Activated CD8-positive, alpha-beta T cell treated with anti-CD3 and anti-CD28 coated beads, Interleukin-2, amount 10 ng/mL, durations not matched to agents 7 days and 5 days (primary cell): ENCODE data around the gene SEMA4B. TPM values are rescaled to one million over a fixed set of nuclear protein-coding genes. Genes with fewer than 3 reads are reported as not detected.
A peak's percentile ranks its signal among the peaks of the same experiment; 100 is the strongest.

Source experiments
- ATAC-seq: fragments of 150-1000 bp; cut with Tn5 transposase; one replicate; pipeline ENCODE4 v1.10.0; 2021; ENCODE audit warnings: moderate library complexity
- CTCF ChIA-PET: fragments of 350-600 bp; sonication (Branson Sonifier 250); formaldehyde crosslinking; loops from one replicate; lab custom pipeline; 2021; ENCODE audit warnings: antibody characterized with exemption; lab: Charles Lee
- POLR2A ChIA-PET: fragments of 350-600 bp; sonication (Branson Sonifier 250); formaldehyde crosslinking; loops from one replicate; lab custom pipeline; 2021; ENCODE audit warnings: antibody characterized with exemption; lab: Charles Lee
- DNase-seq: peaks from one replicate; pipeline ENCODE4 v3.0.0-alpha.2; 2020
- H3K27ac Mint-ChIP-seq: one replicate; pipeline ENCODE4 v1.8.0; 2021; ENCODE audit warnings: mild to moderate bottlenecking, mixed read lengths
- H3K27me3 Mint-ChIP-seq: one replicate; pipeline ENCODE4 v1.8.0; 2021; ENCODE audit warnings: low read depth, mixed read lengths
- H3K36me3 Mint-ChIP-seq: one replicate; pipeline ENCODE4 v1.8.0; 2021; ENCODE audit warnings: low read depth, mixed read lengths
- H3K4me1 Mint-ChIP-seq: one replicate; pipeline ENCODE4 v1.8.0; 2021; ENCODE audit warnings: low read depth, mixed read lengths
- H3K4me3 Mint-ChIP-seq: one replicate; pipeline ENCODE4 v1.8.0; 2021; ENCODE audit warnings: mild to moderate bottlenecking, mixed read lengths
- H3K9me3 Mint-ChIP-seq: one replicate; pipeline ENCODE4 v1.8.0; 2022; ENCODE audit warnings: mixed read lengths; ENCODE audit not compliant: insufficient read depth
- total RNA-seq, 2 experiments: library from RNA; stranded (reverse); gene quantifications; one replicate each; pipeline ENCODE4 v1.2.3, GENCODE V29; 2021

SEMA4B gene
- total RNA-seq, 2 experiments from 2014 or later, result 8.6 to 11.2 TPM

GRCh38 chr15:90221246-90221900 lies 20.2 kb downstream of the SEMA4B start:
- H3K36me3 Mint-ChIP-seq, result peaks cover 2% of the 10 kb centered on the region
- CTCF ChIA-PET, result interaction anchor here (0.8 to 2.9 kb wide), 21 partner anchors 9 to 481 kb away, joined by 3 to 19 read pairs (median 4); partner anchors contain the start of genes CIB1, GDPGP1, IDH2 and NGRN
- POLR2A ChIA-PET, result interaction anchor here (1.0 to 2.1 kb wide), 3 partner anchors 9 to 20 kb away, joined by 3 to 9 read pairs (median 3); partner anchors contain the start of genes CIB1, GDPGP1 and SEMA4B
- no peaks in the 10 kb centered on the region for H3K9me3 Mint-ChIP-seq
- ATAC-seq, result peak; percentile 43
- no peak overlapping the region for H3K27ac Mint-ChIP-seq
- no peaks in the 10 kb centered on the region for H3K27me3 Mint-ChIP-seq
- H3K4me1 Mint-ChIP-seq, result peaks cover 20% of the 10 kb centered on the region
- DNase-seq, result peak; percentile 52
- H3K4me3 Mint-ChIP-seq, result no peak overlapping the region

GRCh38 chr15:90222547-90222946 lies 21.4 kb downstream of the SEMA4B start:
- Mint-ChIP-seq H3K27me3 (no peaks in the 10 kb centered on the region), H3K36me3 (peaks cover 2% of the 10 kb centered on the region), H3K4me3 (no peak overlapping the region), H3K9me3 (no peaks in the 10 kb centered on the region), H3K4me1 (peaks cover 13% of the 10 kb centered on the region), H3K27ac (no peak overlapping the region)
- DNase-seq, result no peak
- ChIA-PET POLR2A (interaction anchor here (2.1 kb wide), 1 partner anchor 11 kb away, joined by 9 read pairs; the partner anchor contains the start of genes CIB1 and GDPGP1), CTCF (interaction anchor here (1.3 to 2.9 kb wide), 6 partner anchors 10 to 348 kb away, joined by 4 to 19 read pairs (median 12); partner anchors contain the start of genes CIB1, GDPGP1 and SEMA4B)
- no peak for ATAC-seq

- ATAC-seq (no peak), DNase-seq (no peak)
- H3K27ac Mint-ChIP-seq, result no peak overlapping the region
- ChIA-PET POLR2A (no interaction called here), CTCF (interaction anchor here (2.9 kb wide), 1 partner anchor 9 kb away, joined by 17 read pairs; the partner anchor contains the start of genes CIB1 and GDPGP1)
- no peak overlapping the region for H3K4me3 Mint-ChIP-seq
- no peaks in the 10 kb centered on the region for H3K9me3 Mint-ChIP-seq
- H3K4me1 Mint-ChIP-seq, result peaks cover 12% of the 10 kb centered on the region
- H3K36me3 Mint-ChIP-seq, result peaks cover 3% of the 10 kb centered on the region
- no peaks in the 10 kb centered on the region for H3K27me3 Mint-ChIP-seq
These were observed 22.5 kb downstream of the SEMA4B start for GRCh38 chr15:90223441-90224165.

GRCh38 chr15:90225047-90225446 lies 23.9 kb downstream of the SEMA4B start:
- H3K4me1 Mint-ChIP-seq, result peaks cover 10% of the 10 kb centered on the region
- H3K27ac Mint-ChIP-seq, result no peak overlapping the region
- H3K9me3 Mint-ChIP-seq, result no peaks in the 10 kb centered on the region
- ChIA-PET POLR2A (no interaction called here), CTCF (no interaction called here)
- no peaks in the 10 kb centered on the region for H3K27me3 Mint-ChIP-seq
- peaks cover 17% of the 10 kb centered on the region for H3K36me3 Mint-ChIP-seq
- ATAC-seq, result no peak
- no peak for DNase-seq
- H3K4me3 Mint-ChIP-seq, result no peak overlapping the region

GRCh38 chr15:90225504-90226234 lies 24.5 kb downstream of the SEMA4B start:
- peaks cover 16% of the 10 kb centered on the region for H3K4me1 Mint-ChIP-seq
- H3K4me3 Mint-ChIP-seq, result no peak overlapping the region
- no peaks in the 10 kb centered on the region for H3K27me3 Mint-ChIP-seq
- H3K36me3 Mint-ChIP-seq, result peaks cover 20% of the 10 kb centered on the region
- ChIA-PET POLR2A (no interaction called here), CTCF (no interaction called here)
- no peaks in the 10 kb centered on the region for H3K9me3 Mint-ChIP-seq
- ATAC-seq (no peak), DNase-seq (no peak)
- no peak overlapping the region for H3K27ac Mint-ChIP-seq

GRCh38 chr15:90227336-90227735 lies 26.2 kb downstream of the SEMA4B start:
- Mint-ChIP-seq H3K4me3 (no peak overlapping the region), H3K27me3 (no peaks in the 10 kb centered on the region), H3K4me1 (peaks cover 32% of the 10 kb centered on the region), H3K9me3 (no peaks in the 10 kb centered on the region), H3K36me3 (peaks cover 29% of the 10 kb centered on the region), H3K27ac (no peak overlapping the region)
- ATAC-seq, result no peak
- CTCF ChIA-PET, result no interaction called here
- no peak for DNase-seq
- POLR2A ChIA-PET, result interaction anchor here (0.5 kb wide), 1 partner anchor 84 kb away, joined by 4 read pairs; no protein-coding TSS in a partner anchor

GRCh38 chr15:90227816-90228772 lies 27.0 kb downstream of the SEMA4B start:
- Mint-ChIP-seq H3K27me3 (no peaks in the 10 kb centered on the region), H3K9me3 (no peaks in the 10 kb centered on the region), H3K4me1 (peaks cover 40% of the 10 kb centered on the region), H3K4me3 (no peak overlapping the region), H3K36me3 (peaks cover 31% of the 10 kb centered on the region), H3K27ac (no peak overlapping the region)
- ATAC-seq (no peak), DNase-seq (no peak)
- POLR2A ChIA-PET, result interaction anchor here (1.1 kb wide), 1 partner anchor 10 kb away, joined by 3 read pairs; no protein-coding TSS in a partner anchor
- CTCF ChIA-PET, result no interaction called here

- Mint-ChIP-seq H3K4me1 (peaks cover 40% of the 10 kb centered on the region), H3K27ac (peak overlapping the region; percentile 2), H3K4me3 (no peak overlapping the region), H3K27me3 (no peaks in the 10 kb centered on the region), H3K9me3 (no peaks in the 10 kb centered on the region), H3K36me3 (peaks cover 31% of the 10 kb centered on the region)
- DNase-seq (no peak), ATAC-seq (no peak)
- ChIA-PET POLR2A (interaction anchor here (1.1 kb wide), 1 partner anchor 11 kb away, joined by 3 read pairs; no protein-coding TSS in a partner anchor), CTCF (interaction anchor here (3.6 kb wide), 1 partner anchor 86 kb away, joined by 21 read pairs; no protein-coding TSS in a partner anchor)
These were observed 27.8 kb downstream of the SEMA4B start for GRCh38 chr15:90228960-90229359.

- Mint-ChIP-seq H3K9me3 (no peaks in the 10 kb centered on the region), H3K27me3 (no peaks in the 10 kb centered on the region), H3K4me1 (peaks cover 48% of the 10 kb centered on the region), H3K4me3 (peak overlapping the region; percentile 92), H3K27ac (peak overlapping the region; percentile 93), H3K36me3 (peaks cover 31% of the 10 kb centered on the region)
- ChIA-PET POLR2A (interaction anchor here (0.8 to 4.7 kb wide), 4 partner anchors 8 to 128 kb away, joined by 3 to 35 read pairs (median 4); partner anchors contain the start of genes IDH2 and NGRN), CTCF (interaction anchor here (2.0 to 3.6 kb wide), 2 partner anchors 9 to 87 kb away, joined by 8 to 21 read pairs; no protein-coding TSS in a partner anchor)
- ATAC-seq (no peak), DNase-seq (no peak)
These were observed 29.0 kb downstream of the SEMA4B start for GRCh38 chr15:90230071-90230494.

- ATAC-seq, result no peak
- no peak for DNase-seq
- H3K27me3 Mint-ChIP-seq, result no peaks in the 10 kb centered on the region
- H3K9me3 Mint-ChIP-seq, result no peaks in the 10 kb centered on the region
- H3K36me3 Mint-ChIP-seq, result peaks cover 31% of the 10 kb centered on the region
- H3K4me3 Mint-ChIP-seq, result peak overlapping the region; percentile 92
- ChIA-PET POLR2A (interaction anchor here (0.7 to 4.7 kb wide), 5 partner anchors 9 to 128 kb away, joined by 3 to 35 read pairs (median 3); partner anchors contain the start of genes IDH2 and NGRN), CTCF (interaction anchor here (0.9 to 4.0 kb wide), 7 partner anchors 9 to 89 kb away, joined by 3 to 21 read pairs (median 8); partner anchors contain the start of gene SEMA4B)
- H3K4me1 Mint-ChIP-seq, result peaks cover 50% of the 10 kb centered on the region
- peak overlapping the region; percentile 93 for H3K27ac Mint-ChIP-seq
These were observed 29.5 kb downstream of the SEMA4B start for GRCh38 chr15:90230610-90231009.
